NCI-H82 (cell line): ENCODE measurements around the gene FAM217B.

ENCODE experiments used
- DNase-seq: peaks from one replicate; lab custom pipeline; 2025; lab: John Stamatoyannopoulos, UW

FAM217B gene

GRCh38 chr20:59976156-59976782 lies 36.1 kb downstream of the FAM217B start:
- DNase-seq, result no peak

GRCh38 chr20:59977086-59977485 lies 36.9 kb downstream of the FAM217B start:
- no peak for DNase-seq

- no peak for DNase-seq
Measured at GRCh38 chr20:59983076-59983475, 42.9 kb downstream of the FAM217B start.

- DNase-seq, result no peak
Measured at GRCh38 chr20:59984541-59984940, 44.4 kb downstream of the FAM217B start.

GRCh38 chr20:59985164-59985563 lies 45.0 kb downstream of the FAM217B start:
- no peak for DNase-seq

GRCh38 chr20:59985864-59986263 lies 45.7 kb downstream of the FAM217B start:
- peak; percentile 54 for DNase-seq

- peak; percentile 70 for DNase-seq
Measured at GRCh38 chr20:59987135-59987534, 46.9 kb downstream of the FAM217B start.

GRCh38 chr20:59988141-59988540 lies 48.0 kb downstream of the FAM217B start:
- DNase-seq, result peak; percentile 4

GRCh38 chr20:59992526-59993084 lies 52.4 kb downstream of the FAM217B start:
- peak; percentile 8 for DNase-seq

GRCh38 chr20:59993736-59994430 lies 53.7 kb downstream of the FAM217B start:
- no peak for DNase-seq

- DNase-seq, result peak; percentile 6
Measured at GRCh38 chr20:59994697-59995122, 54.5 kb downstream of the FAM217B start.

GRCh38 chr20:59996108-59996507 lies 55.9 kb downstream of the FAM217B start:
- no peak for DNase-seq

- no peak for DNase-seq
Measured at GRCh38 chr20:59997896-59998295, 57.7 kb downstream of the FAM217B start.
